ENCODE results near the gene RNASE1. TPM values are rescaled to one million over a fixed set of nuclear protein-coding genes. Genes with fewer than 3 reads are reported as not detected.

RNASE1 gene
- total RNA-seq, 6 experiments from 2014 or later = 20.1 to 106 (median 34.1) TPM

DNA sequence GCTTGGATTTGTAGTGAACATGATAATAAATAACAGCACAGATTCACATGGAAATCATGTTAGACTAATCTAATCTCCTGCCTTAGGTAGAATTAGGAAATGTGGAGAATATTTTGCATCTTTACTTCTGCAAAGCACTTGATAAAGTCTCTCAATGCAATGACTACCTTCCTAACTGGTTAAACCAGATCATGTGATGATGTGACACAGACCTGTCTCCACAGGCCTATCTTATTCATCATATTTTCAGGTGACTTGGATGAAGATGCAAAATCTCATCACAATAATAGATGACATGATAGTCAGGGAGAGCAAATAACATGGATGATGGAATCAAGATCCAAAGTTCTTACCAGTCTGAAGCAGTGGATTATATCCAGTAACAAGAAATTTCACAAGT lies 38.5 kb upstream of the RNASE1 start:
- Histone ChIP-seq H3K27me3 (no peaks in the 10 kb centered on the region), H3K4me1 (no peaks in the 10 kb centered on the region), H3K4me3 (no peak overlapping the region), H3K27ac (no peak overlapping the region), H3K9me3 (no peaks in the 10 kb centered on the region), H3K36me3 (no peaks in the 10 kb centered on the region)
- DNase-seq = no peak
- TF ChIP-seq, protein P1, sequence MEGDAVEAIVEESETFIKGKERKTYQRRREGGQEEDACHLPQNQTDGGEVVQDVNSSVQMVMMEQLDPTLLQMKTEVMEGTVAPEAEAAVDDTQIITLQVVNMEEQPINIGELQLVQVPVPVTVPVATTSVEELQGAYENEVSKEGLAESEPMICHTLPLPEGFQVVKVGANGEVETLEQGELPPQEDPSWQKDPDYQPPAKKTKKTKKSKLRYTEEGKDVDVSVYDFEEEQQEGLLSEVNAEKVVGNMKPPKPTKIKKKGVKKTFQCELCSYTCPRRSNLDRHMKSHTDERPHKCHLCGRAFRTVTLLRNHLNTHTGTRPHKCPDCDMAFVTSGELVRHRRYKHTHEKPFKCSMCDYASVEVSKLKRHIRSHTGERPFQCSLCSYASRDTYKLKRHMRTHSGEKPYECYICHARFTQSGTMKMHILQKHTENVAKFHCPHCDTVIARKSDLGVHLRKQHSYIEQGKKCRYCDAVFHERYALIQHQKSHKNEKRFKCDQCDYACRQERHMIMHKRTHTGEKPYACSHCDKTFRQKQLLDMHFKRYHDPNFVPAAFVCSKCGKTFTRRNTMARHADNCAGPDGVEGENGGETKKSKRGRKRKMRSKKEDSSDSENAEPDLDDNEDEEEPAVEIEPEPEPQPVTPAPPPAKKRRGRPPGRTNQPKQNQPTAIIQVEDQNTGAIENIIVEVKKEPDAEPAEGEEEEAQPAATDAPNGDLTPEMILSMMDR (IDR thresholded peaks at IDR 0.05) = no peak
- no peak for TF ChIP-seq POLR2A (IDR thresholded peaks at IDR 0.05)
- intact Hi-C loops (cut with DNase I) = no loop called here
- ATAC-seq = no peak

GRCh38 chr14:20837831-20838230 lies 35.2 kb upstream of the RNASE1 start:
- WGBS (ENCODE audit: insufficient coverage, low coverage, low lambda C conversion rate, missing lambda C conversion rate) = 64% methylated on average over 3 of the region's 3 CpGs
- intact Hi-C loops (cut with DNase I) = no loop called here
- DNase-seq (no peak), ATAC-seq (no peak)
- Histone ChIP-seq H3K9me3 (no peaks in the 10 kb centered on the region), H3K27me3 (no peaks in the 10 kb centered on the region), H3K27ac (no peak overlapping the region), H3K4me3 (no peak overlapping the region), H3K4me1 (no peaks in the 10 kb centered on the region), H3K36me3 (no peaks in the 10 kb centered on the region)
- TF ChIP-seq POLR2A (IDR thresholded peaks at IDR 0.05) = no peak
- TF ChIP-seq, protein P1 (IDR thresholded peaks at IDR 0.05) = no peak

DNA sequence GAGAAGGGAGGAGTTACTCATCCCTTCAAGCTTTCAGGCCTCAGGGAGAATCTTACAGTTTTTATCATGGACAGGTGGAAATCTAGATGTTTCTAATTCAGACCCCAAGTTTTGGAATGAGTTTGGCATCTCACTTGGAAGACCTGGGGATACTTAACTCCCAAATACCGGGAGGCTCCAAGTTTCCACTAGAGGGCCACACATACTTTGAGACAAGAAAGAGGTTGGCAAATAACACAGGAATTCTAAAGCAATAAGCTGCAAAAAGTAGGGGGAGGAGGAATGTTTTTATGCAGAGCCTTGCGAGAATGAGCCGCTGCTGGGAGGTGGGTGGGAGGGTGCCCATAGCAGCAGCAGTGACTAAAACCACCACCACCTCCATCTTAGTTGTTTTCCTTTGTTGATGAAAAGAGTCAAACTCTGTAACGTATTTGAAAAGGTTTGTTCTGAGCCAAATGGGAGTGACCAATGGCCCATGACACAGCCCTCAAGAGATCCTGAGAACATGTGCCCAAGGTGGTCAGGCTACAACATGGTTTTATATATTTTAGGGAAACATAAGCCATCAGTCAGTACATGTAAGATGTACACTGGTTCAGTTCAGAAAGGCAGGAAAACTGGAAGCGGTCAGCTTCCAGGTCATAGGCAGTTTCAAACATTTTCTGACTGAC lies 34.2 kb upstream of the RNASE1 start:
- no peaks in the 10 kb centered on the region for H3K27me3 ChIP-seq
- intact Hi-C loops (cut with DNase I) = no loop called here
- TF ChIP-seq, protein P1 (IDR thresholded peaks at IDR 0.05) = peak; percentile 35 to 45 (median 37)
- TF ChIP-seq POLR2A (IDR thresholded peaks at IDR 0.05) = no peak

DNA sequence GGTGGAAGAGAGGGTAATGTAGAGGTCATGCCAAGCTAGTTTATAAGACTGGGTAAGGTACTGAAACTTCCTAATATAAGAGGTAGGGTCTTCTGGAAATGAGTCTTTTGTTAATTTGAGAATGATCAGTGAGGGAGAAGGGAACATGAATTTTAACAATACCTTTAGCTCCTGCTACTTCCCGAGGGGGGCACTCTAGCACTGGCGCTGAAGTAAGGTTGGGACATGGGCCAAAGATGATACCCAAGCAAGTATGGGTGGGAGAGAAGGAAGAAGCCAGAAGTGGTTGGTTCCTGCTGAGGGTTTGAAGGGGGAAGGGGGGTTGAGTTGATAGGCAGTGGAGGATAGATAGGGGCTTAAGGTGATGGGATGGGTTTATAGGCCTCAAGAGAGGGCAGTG lies 32.3 kb upstream of the RNASE1 start:
- 70% methylated on average over 2 of the region's 2 CpGs for WGBS (ENCODE audit: insufficient coverage, low coverage, low lambda C conversion rate, missing lambda C conversion rate)
- Histone ChIP-seq H3K27ac (no peak overlapping the region), H3K27me3 (no peaks in the 10 kb centered on the region), H3K4me1 (no peaks in the 10 kb centered on the region), H3K36me3 (no peaks in the 10 kb centered on the region), H3K4me3 (no peak overlapping the region), H3K9me3 (no peaks in the 10 kb centered on the region)
- DNase-seq (no peak), ATAC-seq (no peak)
- TF ChIP-seq POLR2A (IDR thresholded peaks at IDR 0.05) = no peak
- TF ChIP-seq, protein P1 (IDR thresholded peaks at IDR 0.05) = no peak
- intact Hi-C loops (cut with DNase I) = no loop called here

More for the DNA sequence above, 34.2 kb upstream of the RNASE1 start:
- 32% methylated on average over 5 of the region's 5 CpGs for WGBS (ENCODE audit: insufficient coverage, low coverage, low lambda C conversion rate, missing lambda C conversion rate)
- Histone ChIP-seq H3K36me3 (no peaks in the 10 kb centered on the region), H3K4me1 (no peaks in the 10 kb centered on the region), H3K4me3 (no peak overlapping the region), H3K27ac (no peak overlapping the region), H3K9me3 (no peaks in the 10 kb centered on the region)
- DNase-seq (no peak), ATAC-seq (peak; percentile 46 to 66 (median 63))
